Gastrocnemius medialis (tissue), 4 donors: Measurements from ENCODE around the gene RPS18.

Experiments used
- CTCF ChIP-seq, 5 experiments: fragments of 450-650 bp in 3 of 5; fragments of 200-600 bp in 2 of 5; sonication (generic) in 2 of 5; IDR thresholded peaks in 4 of 5; conservative IDR thresholded peaks in 1 of 5; 1 replicate in 4 of 5; 2 replicates in 1 of 5; pipeline ENCODE4 v1.5.1; 2016 to 2019; ENCODE audit warnings: antibody characterized with exemption in 5 of 5, mild to moderate bottlenecking in 3 of 5, moderate library complexity in 3 of 5
- POLR2A ChIP-seq, 2 donors: fragments of 450-650 bp; IDR thresholded peaks; one replicate each; pipeline ENCODE4 v1.6.1; 2017; ENCODE audit warnings: antibody characterized with exemption in 2 of 2, mild to moderate bottlenecking in 2 of 2, moderate library complexity in 2 of 2

GRCh38 chr6:33299237-33299944 is 27.5 kb downstream of the RPS18 start:
- TF ChIP-seq CTCF (IDR thresholded peaks at IDR 0.05 in 4 of 5, conservative IDR thresholded peaks at IDR 0.05 in 1 of 5) (peak; percentile 55 to 85 (median 80)), POLR2A (IDR thresholded peaks at IDR 0.05) (peak; percentile 78 to 86)
